GM21786 (cell line): ENCODE data around the gene IMP3.

Experiments
- ATAC-seq: cut with Tn5 transposase; IDR thresholded peaks from one replicate; pipeline ENCODE4 v1.9.1; 2021; ENCODE audit not compliant: unreplicated experiment

Gene IMP3

DNA sequence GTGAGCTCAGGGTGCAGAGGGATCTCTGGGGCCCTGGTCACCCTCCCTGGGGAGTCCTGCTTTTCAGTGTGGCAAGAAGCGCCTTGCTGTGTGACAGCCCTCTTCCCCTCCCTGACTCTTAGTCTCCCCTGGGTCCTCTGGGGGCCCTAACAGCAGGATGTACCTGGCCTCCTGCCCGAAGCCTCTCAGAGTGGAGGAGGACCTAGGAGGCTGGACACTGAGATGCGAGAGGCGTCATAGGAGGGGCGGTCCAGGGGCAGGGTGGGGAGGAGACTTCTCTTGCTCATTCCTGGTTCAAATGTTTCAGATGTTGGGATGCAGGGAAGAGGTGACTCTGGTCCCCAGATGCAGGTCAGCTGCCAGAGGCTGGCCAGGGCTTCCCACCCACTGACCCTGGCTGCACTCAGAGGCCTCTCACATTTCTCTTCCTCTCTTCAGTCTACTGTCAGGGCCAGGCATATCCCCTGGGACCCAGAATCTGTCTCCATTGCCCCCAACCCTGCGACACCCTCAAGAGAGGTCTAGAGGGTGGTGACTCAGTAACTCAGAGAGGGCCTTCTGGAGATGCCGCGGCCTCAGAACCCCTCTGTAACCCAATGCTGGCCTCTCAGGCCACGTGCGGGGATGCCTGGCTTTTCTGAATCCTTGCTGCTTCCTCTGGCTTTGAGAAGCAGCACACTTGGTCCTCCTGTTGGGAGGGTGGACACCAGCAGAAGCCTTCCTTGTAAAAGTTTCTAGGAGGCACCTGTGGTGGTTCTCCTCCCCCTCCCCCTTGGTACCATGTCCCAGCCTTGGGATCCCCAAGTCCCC lies 33.6 kb upstream of the IMP3 start:
- ATAC-seq = no peak

DNA sequence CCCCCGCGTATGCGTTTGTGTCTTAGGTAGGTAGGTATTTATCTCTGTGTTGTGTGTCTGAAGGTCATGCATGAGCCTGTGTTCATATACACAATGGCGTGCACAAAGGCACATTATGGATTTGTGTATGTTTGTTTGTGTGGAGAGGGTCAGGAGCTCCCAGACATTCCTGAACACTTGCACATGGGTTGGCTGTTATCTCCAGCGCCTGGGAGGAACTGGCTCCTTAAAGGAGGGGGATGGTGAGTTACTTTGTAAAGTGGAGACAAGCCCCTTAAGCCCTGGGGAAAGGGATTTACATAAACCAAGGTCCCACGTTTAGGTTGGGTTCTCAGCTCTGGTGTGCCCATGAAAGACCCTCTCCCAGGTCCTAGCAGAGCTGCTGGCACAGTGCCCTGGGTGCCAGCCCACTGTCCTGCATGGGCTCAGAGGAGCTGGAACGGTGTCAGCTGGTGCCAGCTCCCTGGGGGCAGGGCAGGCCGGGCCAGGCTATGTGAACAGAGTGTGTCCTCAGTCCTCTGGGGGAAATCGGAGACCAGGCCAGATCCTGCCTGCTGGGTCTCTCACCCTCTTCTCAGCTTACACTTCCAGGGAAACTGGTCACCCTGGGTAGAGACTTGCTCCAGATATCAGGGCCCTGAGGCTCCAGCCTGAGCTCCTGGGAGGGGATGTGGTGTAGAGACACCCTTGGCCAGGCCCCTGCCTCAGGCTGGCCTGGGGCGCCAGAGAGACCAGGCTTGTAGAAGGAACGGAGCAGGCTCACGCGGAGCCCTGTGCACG lies 32.8 kb upstream of the IMP3 start:
- ATAC-seq = no peak

DNA sequence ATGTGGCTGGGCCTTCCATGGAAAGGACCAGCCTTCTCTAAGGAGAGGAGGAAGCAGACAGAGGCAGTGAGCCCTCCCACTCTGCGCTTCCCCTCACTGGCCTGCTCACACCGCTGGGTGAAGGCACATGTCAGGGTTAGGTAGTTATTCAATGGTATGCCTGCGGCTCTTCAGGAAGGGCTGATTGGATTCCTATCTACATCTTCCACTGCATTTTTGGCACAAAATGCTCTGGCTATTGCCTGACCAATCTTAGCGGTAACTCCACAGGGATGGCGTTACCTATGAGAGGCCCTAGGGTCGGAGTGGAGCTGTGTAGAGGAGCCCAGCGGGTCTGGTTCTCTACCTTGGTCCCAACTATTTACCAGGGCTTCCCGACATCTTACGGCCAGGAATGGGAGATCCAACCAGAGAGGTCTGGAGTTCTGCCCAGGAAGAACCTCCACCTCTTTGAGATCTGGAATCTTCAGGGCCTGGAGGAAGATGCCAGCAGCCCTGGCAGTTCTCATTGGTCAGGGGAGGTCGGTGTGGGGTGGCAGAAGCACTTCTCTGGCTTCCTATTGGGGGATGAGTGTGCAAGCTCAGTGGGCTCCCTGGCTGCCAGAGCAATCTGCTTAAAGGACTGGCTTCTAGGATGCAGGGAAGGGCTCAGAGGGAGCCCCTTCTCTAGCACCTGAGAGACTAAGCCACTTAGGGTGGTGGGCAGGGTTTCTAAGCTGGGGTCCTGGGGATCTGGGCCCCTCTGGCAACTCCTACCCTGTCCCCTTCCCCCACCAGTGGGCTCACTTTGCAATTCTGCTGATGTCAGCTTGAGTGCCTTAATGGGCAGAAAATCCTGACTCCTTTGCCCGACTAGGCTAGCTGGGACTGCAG lies 31.9 kb upstream of the IMP3 start:
- ATAC-seq = no peak

DNA sequence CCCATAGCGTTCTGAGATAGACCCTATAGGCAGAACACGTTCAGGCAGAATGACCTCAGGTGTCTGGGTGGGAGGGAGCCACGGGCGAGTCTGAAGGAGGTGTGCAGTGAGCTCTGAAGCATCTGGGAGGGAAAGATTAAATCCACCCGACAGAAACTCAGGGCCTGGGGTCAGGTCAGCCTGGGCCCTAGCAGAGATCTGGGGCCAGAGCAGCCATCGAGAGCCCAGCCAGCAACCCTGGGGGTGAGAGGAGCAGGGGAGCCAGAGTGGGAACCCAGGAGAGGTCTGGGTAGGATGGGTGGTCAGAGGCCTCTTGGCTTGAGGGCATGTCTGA lies 29.8 kb upstream of the IMP3 start:
- ATAC-seq = no peak

DNA sequence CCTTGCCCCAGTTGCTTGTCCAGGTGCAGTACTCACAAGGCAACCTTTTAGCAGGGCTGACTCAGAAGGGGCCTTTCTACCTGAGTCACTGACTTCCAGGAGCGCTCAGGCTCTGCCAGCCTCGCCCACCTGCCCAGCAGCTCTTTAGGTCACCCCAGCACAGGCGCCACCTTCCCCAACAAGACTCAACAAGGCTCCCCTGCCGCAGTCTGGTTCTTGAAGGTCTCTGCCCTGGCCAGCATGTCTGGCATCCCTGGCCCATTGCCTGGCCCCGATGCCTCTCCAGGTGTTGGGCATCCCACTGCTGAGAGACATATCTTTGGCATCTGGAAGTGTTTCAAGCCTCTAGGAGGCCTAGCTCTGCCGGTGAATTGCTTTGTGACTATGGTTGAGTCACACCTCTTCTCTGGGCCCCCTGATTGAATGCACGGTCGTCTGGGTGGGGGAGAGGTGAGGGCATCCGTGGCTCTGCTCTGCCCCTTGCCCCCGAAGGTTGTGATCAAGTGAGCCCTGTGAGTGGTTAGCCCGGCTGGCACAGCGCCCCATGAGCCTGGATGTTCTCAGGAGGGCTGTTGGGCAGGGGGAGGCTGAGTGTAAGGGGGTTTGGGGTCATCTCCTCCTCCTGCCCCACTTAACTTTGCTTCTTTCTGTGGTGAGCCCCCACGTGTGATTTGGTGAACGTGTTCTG lies 29.3 kb upstream of the IMP3 start:
- ATAC-seq = no peak

DNA sequence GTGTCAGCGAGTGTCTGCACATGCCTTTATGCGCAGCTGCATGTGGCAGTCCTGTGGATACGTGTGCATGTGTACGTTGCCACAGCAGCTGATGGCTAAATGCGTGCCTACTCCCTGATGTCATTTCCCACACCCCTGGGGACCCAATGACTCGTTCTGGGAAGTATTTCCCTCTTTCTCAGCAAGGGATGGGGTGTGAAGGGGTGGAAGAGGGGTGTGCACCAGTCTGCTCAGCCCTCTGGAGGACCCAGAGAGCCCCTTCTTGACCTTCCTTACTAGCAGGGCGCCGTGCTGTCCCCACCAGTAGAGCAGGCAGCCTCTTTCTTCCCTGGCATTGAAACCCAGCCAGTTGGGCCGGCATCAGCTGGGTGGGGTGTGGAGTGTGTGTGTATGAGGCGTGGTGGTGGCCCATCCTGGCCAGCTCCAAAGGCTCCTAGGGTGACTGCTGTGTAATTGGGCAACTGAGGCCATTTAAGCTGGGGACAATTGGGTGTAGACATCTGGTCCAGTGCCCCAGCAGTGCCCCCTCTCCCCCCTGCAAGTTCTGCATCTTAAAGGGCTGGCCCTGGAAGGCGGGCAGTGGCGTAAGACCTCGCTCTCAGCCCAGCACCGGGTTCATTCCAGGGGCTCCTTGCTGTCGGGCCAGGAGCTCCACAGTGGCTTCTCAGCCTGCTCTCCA lies 26.9 kb upstream of the IMP3 start:
- no peak for ATAC-seq

DNA sequence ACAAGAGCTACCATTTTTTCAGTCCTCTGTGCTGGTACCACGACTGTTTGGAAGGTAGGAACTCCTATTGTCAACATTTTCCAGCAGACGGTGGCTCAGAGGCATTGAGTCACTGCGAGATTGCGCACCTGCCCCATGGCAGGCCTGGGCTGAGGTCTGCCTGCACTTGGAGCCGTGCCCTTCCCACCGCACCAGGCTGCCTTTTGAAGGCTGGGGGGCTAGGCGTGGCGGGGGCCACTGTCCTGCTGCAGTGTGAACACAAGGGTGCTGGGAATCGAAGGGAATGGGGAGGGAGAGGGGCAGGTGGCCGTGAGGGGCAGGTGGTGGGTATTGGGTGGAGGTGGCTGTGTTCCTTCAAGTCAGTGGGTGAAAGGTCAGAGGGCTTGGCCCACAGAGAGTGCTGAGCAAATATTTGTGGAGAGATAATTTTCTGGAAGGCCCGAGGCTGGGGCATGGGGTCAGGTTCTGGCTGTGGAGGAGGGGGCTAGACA lies 24.0 kb upstream of the IMP3 start:
- no peak for ATAC-seq

DNA sequence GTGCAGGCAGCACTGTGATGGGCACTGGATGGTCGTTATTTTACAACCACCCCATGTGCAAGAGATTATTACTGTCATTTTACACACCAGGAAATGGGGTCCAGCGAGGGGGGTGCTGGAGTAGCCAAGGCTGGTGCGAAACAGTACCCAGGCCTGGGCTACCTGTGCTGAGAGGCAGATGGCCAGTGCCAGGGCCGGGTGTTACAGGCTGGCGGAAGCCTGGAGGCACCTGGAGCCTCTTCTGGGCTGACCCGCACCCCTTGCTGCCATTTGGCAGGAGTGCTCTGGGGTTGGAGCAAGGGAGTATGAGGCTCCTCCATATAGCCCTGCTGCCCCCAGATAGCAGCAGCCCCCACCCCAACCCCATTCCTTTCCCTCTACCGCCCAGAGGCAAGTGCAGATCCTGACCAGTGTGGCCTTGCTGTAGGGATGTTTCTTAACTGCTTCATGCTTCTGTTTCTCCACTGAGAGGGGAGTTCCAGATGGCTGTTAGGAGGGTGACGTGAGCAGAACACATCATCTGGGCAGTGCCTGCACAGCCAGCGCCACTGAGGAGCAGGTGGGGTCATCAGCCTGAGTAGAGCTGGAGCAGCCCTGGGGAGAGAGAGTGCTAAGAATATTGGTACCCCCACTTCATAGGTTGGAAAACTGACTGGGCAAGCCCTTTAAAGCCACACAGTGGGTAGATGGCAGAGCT lies 22.9 kb upstream of the IMP3 start:
- no peak for ATAC-seq

DNA sequence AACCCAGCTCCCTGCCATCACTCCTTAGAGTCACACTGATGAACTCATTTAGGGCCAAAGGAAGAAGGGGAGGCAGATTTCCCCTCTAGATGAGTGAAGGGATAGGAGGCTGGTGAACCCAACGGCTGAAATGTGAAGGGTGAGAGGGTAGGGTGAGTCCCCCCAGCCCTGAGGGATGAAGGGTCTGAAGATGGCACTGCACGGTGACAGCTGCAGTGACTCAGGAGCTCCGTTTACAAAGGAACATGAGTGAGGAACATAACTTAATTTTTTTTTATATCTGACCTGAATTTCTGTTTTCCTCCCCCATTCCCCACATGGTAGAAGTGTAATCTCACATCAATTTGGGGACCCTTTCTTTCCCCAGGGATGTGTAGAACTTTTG lies 21.7 kb upstream of the IMP3 start:
- no peak for ATAC-seq

DNA sequence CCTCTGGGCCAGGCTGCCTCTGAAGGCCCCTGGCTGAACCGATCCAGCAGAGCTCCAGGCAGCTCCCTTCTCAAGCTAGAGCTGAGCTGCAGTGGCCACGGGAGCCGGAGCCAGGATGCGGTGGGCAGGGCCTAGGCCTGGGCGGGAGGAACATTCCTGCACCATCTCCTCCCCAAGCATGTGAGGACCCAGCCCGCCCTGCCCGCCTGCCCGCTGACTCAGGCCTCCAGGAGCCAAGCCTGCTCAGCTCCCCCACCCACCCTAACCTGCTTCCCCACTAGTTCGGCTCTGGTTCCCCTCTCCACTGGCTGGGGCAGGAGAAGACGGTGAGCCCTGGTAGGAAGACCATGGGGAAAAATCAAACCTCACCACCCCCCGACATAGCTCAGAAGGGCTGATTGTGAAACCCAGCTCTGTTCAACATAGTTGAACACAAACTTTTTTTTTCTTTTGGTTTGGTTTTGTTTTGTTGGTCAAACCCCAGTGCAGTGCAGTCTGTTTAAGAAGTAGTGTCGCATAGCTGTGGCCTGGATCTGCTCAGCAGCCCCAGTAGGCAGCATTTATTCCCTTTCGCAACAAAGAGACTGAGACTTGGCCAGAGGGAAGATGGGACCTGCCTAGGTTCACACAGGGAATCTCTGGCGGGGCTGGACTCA lies 21.2 kb upstream of the IMP3 start:
- no peak for ATAC-seq

DNA sequence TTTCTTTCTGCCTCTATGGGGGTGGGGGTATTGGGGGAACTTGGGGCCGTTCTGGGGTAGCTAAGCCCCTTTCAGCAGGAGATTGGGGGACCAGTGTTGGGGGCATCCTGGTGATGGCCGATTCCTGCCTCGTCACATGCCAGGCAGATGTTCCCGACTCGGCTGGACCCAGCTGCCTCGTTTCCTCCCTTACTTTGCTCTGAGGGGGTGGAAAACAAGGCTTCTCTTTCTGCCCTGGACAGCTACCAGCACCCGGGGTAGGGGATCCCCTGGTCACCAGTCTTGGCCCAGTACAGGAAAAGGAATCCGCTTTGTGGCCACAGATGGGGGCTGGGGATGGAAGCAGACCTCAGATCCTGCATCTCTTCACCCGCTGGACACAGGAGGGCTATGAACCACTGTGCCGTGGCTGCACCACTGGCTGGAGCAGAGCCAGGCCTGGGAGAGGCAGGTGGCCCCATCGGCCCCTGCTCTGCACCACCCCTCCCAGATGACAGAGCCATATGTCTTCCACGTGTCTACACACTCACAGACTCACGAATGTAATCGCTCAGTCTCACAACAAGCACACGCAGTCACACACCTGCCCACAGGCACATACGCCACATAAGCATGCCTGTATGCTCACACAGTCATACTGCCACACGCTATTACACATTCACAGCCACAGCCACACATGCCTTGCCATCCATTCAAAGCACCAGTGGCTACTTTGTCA lies 20.1 kb upstream of the IMP3 start:
- ATAC-seq = no peak

DNA sequence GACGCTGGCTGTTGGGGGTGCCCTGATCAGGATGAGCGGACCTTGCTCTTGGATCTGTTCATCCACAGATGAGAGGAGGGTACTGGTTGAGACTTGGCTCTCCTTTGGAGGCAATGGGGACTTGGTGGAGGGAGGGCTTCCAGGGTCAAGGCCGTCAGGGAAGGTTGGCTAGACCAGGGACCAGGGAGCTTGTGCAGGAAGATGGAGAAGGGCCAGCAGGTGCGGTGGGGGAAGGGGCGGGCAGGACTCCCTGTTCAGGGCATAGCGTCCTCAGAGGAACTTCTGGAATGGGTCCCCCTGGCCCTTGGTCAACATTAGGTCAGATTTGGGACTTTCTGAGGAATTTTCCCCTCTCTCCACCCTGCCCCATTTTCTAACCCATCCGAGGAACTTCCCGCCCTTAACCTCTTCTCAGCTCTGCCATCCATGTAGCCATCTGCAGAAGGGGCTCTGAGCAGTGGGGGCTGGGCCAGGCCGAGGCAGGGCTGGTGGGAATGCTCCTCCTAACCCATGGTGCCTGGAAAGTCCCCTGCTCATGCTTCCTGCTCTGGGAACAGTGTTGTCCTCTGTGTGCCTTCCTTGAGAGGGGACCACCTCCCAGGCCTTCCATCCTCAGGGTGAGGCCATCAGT lies 19.2 kb upstream of the IMP3 start:
- no peak for ATAC-seq

DNA sequence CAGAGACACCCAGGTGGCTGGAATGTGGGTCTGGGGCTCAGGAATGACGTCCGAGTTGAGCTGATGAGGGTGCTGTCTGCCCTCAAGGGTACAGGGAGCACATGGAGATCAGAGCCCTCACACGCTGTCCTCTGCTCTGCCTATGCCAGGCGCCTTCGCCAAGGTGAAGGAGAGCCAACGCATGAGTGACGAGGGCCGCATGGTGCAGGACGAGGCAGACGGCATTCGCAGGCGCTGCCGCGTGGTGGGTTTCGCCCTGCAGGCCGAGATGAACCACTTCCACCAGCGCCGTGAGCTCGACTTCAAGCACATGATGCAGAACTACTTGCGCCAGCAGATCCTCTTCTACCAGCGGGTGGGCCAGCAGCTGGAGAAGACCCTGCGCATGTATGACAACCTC lies 16.8 kb upstream of the IMP3 start:
- no peak for ATAC-seq

DNA sequence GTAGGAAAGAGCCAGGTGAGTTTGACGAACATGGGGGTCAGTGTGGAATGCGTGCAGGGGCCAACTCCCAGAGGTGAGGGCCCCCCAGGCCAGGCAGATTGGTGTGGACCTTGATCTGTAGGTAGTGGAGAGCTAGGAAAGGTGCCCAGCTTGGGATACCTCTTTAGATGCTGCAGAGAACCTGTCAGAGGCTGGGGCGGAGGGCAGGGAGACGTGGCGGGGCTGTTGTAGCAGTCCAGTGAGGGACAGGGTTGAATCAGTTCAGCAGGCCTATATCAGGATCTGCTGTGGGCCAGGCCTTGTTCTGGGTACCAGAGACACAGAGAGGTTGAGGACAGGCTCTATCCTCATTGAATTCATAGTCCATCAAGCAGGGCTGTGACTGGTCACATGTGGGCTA lies 16.3 kb upstream of the IMP3 start:
- ATAC-seq = no peak

DNA sequence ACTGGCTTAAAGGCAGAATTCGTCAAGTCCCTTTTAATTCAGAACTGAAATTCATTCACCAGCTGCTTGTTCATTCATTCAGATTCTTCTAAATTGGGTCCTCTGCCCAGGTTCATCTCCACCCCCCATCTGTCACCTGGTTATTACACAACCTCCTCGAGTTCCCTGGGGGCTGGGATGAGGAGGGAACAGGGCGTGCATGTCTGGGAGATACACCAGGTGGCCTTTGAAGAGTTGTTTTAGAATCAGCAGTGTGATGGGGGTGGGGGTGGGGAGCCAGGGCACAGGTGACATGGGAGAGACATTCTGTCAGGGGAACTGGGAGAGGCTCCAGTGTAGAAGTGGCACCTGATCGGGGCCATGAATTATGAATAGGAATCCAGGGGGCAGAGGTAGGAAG lies 15.9 kb upstream of the IMP3 start:
- no peak for ATAC-seq

DNA sequence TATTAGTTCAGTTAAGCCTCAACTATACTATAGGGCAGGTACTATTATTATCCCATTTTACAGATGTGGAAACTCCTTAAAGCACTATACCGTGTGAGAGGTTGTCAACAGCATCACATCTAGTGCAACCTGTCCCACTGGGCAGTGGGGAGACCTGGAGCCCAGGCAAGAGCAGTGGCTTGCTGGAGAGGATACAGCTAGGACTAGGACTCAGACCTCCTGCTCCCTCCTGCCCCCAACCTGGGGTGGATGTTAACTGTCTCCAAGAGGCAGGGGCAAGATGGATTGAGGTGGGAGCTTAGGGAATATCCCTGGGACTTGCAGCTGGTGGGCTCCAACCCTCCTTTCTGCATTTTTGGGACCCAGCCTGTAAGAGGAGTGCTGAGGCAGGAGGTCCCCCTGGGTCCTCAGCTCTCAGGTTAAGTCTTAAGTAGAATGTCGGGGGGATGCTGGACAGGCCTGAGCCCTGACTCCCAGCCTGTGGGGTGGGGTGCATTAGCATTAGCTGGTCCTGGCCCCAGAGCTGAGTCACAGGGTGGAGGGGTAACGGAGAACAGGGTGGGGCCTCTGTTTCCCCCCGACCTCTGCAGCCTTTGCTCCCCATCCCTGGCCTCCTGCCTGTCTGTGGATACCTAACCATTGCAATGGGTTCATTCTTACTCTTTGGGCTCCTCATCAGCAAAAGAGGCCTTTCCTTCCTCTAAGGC lies 14.3 kb upstream of the IMP3 start:
- ATAC-seq = no peak

DNA sequence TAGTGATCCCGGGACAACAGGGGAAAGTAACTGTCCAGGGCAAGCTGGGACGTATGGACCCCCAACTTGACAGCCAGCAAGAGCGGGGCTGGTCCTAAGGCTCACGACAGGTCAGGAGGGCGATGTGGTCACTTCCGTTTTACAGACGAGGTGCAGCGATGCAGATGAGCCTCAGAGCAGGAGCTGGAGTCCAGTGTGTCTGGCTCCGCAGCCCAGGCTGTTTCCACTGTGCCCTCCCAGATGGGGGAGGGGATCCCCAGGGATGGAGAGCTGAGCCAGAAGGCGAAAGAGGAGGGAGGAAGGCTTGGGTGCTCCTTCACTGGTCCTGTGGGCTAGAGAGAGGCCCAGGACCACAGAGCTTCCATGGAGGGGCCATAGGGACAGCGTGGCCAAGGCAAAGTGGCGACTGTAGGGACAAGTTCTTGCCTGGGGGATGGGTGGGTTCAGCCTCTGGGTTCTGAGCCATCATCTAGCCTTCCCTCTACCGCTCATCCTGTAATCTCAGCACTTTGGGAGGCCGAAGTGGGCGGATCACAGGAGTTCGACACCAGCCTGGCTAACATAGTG lies 13.4 kb upstream of the IMP3 start:
- ATAC-seq = no peak
